ENCODE measurements around the gene GGA1.

The GGA1 gene

DNA sequence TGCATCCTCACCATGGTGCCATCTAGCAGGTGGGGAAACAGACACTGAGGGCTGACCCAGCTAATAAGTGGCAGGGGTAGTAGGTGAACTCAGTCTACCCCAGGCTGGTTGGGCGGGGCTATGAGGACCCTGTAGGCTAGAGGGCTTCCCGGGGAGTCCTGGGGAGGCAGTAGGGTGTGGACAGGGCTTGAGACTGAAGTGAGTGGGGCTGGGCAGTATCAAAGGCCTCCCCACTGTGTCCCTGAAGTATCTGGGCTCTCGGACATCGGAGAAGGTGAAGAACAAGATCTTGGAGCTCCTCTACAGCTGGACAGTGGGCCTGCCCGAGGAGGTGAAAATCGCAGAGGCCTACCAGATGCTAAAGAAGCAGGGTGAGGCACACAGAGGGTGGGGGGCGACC is 11.4 kb downstream of the GGA1 start:
- in situ Hi-C loops (cut with HindIII; ENCODE audit: low pct_ligation_motif_present, low sequenced_read_pairs) = no loop called here
- H3K27me3 ChIP-seq (replicated peaks) = no peaks in the 10 kb centered on the region
- H3K27ac ChIP-seq = no peak overlapping the region
- H3K36me3 ChIP-seq (replicated peaks) = peaks cover 42% of the 10 kb centered on the region
- no peak overlapping the region for H3K4me3 ChIP-seq (ENCODE audit: low read depth, low read length)
- no peak for DNase-seq
- TF ChIP-seq, protein P1, sequence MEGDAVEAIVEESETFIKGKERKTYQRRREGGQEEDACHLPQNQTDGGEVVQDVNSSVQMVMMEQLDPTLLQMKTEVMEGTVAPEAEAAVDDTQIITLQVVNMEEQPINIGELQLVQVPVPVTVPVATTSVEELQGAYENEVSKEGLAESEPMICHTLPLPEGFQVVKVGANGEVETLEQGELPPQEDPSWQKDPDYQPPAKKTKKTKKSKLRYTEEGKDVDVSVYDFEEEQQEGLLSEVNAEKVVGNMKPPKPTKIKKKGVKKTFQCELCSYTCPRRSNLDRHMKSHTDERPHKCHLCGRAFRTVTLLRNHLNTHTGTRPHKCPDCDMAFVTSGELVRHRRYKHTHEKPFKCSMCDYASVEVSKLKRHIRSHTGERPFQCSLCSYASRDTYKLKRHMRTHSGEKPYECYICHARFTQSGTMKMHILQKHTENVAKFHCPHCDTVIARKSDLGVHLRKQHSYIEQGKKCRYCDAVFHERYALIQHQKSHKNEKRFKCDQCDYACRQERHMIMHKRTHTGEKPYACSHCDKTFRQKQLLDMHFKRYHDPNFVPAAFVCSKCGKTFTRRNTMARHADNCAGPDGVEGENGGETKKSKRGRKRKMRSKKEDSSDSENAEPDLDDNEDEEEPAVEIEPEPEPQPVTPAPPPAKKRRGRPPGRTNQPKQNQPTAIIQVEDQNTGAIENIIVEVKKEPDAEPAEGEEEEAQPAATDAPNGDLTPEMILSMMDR (IDR thresholded peaks at IDR 0.05; ENCODE audit: low read depth, low read length, missing control alignments) = no peak

DNA sequence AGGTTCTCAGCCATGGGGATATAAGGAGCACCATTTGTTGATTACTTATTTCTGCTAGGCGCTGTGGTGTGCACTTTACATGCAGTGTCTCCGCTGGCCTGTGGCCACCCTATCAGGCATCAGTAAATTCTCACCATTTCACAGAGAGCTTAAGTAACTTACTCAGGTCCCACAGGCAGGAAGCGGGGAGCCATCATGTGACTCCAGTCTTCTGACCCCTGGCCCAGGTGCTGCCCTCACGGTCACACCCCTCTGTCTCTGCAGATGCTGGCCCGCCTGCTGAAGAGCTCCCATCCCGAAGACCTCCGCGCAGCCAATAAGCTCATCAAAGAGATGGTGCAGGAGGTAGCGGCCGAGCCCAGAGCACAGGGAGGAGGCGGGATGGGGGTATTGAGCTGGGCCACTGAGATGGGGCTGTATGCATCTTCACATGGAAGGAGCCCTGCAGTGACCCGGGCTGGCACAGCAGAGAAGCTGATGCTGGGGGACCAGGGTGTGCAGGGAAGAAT is 12.8 kb downstream of the GGA1 start:
- Histone ChIP-seq H3K36me3 (replicated peaks) (peaks cover 35% of the 10 kb centered on the region), H3K27ac (no peak overlapping the region), H3K27me3 (replicated peaks) (no peaks in the 10 kb centered on the region), H3K4me3 (ENCODE audit: low read depth, low read length) (no peak overlapping the region)
- no peak for DNase-seq
- TF ChIP-seq, protein P1 (IDR thresholded peaks at IDR 0.05; ENCODE audit: low read depth, low read length, missing control alignments) = no peak
- in situ Hi-C loops (cut with HindIII; ENCODE audit: low pct_ligation_motif_present, low sequenced_read_pairs) = no loop called here

DNA sequence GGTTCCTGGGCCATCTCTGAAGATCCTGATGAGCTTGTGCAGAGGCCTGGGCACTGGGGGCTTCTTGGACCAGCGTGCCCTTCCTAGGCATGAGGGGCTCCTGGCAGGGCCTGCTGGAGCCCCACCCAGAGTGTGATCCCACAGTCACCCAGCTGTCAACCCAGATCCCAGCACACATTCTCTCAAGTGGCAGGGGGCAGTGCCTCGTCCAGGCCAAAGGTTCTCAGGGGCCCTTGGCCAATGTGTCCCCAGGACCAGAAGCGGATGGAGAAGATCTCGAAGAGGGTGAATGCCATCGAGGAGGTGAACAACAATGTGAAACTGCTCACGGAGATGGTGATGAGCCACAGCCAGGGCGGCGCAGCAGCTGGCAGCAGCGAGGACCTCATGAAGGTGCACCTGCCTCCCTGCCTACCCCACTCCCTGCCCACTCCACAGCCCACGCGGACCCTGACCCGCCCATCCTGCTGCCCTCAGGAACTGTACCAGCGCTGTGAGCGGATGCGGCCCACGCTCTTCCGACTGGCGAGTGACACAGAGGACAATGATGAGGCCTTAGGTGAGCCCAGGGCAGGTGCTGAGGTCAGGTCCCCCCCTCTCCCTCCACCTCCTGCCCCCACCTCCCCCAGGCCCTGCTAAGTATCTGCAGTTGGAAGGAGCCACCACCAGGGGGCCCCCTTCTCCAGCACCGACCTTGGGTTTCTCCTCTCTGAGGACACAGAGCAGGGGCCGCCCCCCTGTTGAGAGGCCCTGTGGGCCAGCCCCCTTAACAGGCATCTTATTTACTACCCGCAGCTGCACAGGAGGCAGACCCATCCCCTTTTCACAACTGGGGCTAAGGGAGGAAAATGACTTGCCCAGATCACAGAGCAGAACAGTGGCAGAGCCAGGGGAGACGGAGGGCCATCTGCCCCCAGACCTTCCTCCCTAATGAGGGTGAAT is 14.7 kb downstream of the GGA1 start:
- TF ChIP-seq, protein P1 (IDR thresholded peaks at IDR 0.05; ENCODE audit: low read depth, low read length, missing control alignments) = peak; percentile 85

DNA sequence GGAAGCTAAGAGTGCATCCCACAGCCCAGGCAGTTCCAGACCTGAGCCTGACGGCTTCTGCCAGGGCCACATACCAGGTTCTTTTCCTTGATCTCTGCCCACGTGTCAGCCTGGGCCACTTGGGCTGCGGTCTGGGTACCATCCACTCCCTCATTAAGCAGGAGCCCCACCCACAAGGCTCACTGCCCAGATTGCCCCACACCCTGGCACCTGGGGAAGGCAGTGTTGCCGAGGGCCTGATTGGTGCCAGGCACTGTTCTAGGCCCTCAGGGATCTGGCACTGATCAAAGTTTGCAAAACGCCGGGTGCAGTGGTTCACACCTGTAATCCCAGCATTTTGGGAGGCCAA is 15.4 kb downstream of the GGA1 start:
- in situ Hi-C loops (cut with HindIII; ENCODE audit: low pct_ligation_motif_present, low sequenced_read_pairs) = no loop called here
- Histone ChIP-seq H3K27ac (no peak overlapping the region), H3K36me3 (replicated peaks) (peaks cover 15% of the 10 kb centered on the region), H3K4me3 (ENCODE audit: low read depth, low read length) (no peak overlapping the region), H3K27me3 (replicated peaks) (no peaks in the 10 kb centered on the region)
- DNase-seq = no peak
- TF ChIP-seq, protein P1 (IDR thresholded peaks at IDR 0.05; ENCODE audit: low read depth, low read length, missing control alignments) = no peak

More for the DNA sequence above, 14.7 kb downstream of the GGA1 start:
- H3K27ac ChIP-seq = no peak overlapping the region
- no peaks in the 10 kb centered on the region for H3K27me3 ChIP-seq (replicated peaks)
- no peak for DNase-seq
- H3K4me3 ChIP-seq (ENCODE audit: low read depth, low read length) = no peak overlapping the region
- H3K36me3 ChIP-seq (replicated peaks) = peaks cover 22% of the 10 kb centered on the region
- in situ Hi-C loops (cut with HindIII; ENCODE audit: low pct_ligation_motif_present, low sequenced_read_pairs) = no loop called here

DNA sequence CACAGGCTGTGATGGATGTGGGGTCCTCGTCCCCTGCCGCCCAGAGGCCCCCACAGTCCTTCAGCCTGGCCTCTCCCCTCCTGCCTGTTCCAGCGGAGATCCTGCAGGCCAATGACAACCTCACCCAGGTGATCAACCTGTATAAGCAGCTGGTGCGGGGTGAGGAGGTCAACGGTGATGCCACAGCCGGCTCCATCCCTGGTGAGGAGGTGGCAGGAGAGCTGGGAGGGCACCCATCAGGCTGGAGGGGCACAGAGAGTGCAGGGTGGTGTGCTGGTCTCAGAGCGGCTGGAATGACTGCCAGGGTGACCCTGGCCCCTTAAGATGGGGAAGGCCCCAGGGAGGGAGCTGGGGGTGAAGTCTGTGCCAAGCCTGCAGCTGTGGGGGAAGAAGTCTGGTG is 16.2 kb downstream of the GGA1 start:
- TF ChIP-seq, protein P1 (IDR thresholded peaks at IDR 0.05; ENCODE audit: low read depth, low read length, missing control alignments) = no peak
- no peak for DNase-seq
- Histone ChIP-seq H3K27me3 (replicated peaks) (no peaks in the 10 kb centered on the region), H3K36me3 (replicated peaks) (peaks cover 11% of the 10 kb centered on the region), H3K4me3 (ENCODE audit: low read depth, low read length) (no peak overlapping the region), H3K27ac (no peak overlapping the region)
- in situ Hi-C loops (cut with HindIII; ENCODE audit: low pct_ligation_motif_present, low sequenced_read_pairs) = no loop called here
